Measurements from ENCODE around the gene PRDM16.

PRDM16 gene

DNA sequence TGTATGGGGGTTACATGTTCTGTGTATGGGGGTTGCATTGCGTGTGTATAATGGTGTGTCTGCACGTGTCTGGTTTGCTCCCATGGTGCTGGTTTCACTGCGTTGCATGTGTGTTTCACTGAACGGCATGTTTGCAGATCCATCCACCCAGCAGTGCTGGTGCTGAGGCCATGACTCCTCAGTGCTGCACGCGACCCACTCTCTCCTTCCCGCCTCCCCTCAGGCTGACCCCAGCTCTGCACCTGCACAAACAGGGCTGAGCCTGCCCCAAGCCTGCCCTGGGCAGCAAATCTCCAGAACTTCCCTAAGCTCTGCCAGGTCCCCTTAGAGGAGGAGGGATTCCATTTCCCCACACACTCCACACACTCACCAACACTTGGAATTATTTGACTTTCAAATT lies 29.0 kb upstream of the PRDM16 start:
- no peak overlapping the region for H3K9ac ChIP-seq (ENCODE audit: low read depth, low read length)
- no peaks in the 10 kb centered on the region; the same call in 1 of the 2 replicates for H3K9me3 ChIP-seq (ENCODE audit: control insufficient read depth, insufficient read depth, low read length)
- no peaks in the 10 kb centered on the region for H3K27me3 ChIP-seq (ENCODE audit: control insufficient read depth, insufficient read depth, low read length)
- no peaks in the 10 kb centered on the region for H3K4me1 ChIP-seq (ENCODE audit: control insufficient read depth, insufficient read depth, low read length)
- no peaks in the 10 kb centered on the region for H3K36me3 ChIP-seq (ENCODE audit: control insufficient read depth, insufficient read depth, low read length)
- H3K4me3 ChIP-seq (ENCODE audit: low read depth, low read length) = no peak overlapping the region
- no peak overlapping the region for H3K27ac ChIP-seq (ENCODE audit: low read depth, low read length)

DNA sequence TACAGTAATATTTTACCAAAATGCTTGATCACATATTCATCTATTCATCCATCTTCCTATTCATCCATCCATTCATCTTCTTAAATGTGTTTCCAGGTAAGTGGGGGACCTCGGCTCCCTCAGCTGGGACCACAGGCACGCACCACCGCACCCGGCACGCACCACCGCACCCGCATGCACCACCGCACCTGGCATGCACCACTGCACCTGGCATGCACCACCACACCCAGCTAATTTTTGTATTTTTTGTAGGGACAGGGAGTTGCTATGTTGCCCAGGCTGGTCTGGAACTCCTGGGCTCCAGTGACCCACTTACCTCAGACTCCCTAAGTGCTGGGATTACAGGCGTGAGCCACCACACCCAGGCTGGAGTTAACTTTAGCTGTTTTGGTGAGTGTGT lies 26.5 kb upstream of the PRDM16 start:
- no peaks in the 10 kb centered on the region for H3K36me3 ChIP-seq (ENCODE audit: control insufficient read depth, insufficient read depth, low read length)
- no peaks in the 10 kb centered on the region for H3K27me3 ChIP-seq (ENCODE audit: control insufficient read depth, insufficient read depth, low read length)
- H3K4me3 ChIP-seq (ENCODE audit: low read depth, low read length) = no peak overlapping the region
- H3K27ac ChIP-seq (ENCODE audit: low read depth, low read length) = no peak overlapping the region
- H3K9me3 ChIP-seq (ENCODE audit: control insufficient read depth, insufficient read depth, low read length) = no peaks in the 10 kb centered on the region; the same call in 1 of the 2 replicates
- no peak overlapping the region for H3K9ac ChIP-seq (ENCODE audit: low read depth, low read length)
- H3K4me1 ChIP-seq (ENCODE audit: control insufficient read depth, insufficient read depth, low read length) = no peaks in the 10 kb centered on the region

- H3K36me3 ChIP-seq (ENCODE audit: control insufficient read depth, insufficient read depth, low read length) = no peaks in the 10 kb centered on the region
- H3K9me3 ChIP-seq (ENCODE audit: control insufficient read depth, insufficient read depth, low read length) = no peaks in the 10 kb centered on the region
- H3K27me3 ChIP-seq (ENCODE audit: control insufficient read depth, insufficient read depth, low read length) = no peaks in the 10 kb centered on the region
- no peak overlapping the region for H3K4me3 ChIP-seq (ENCODE audit: low read depth, low read length)
- H3K4me1 ChIP-seq (ENCODE audit: control insufficient read depth, insufficient read depth, low read length) = no peaks in the 10 kb centered on the region
- H3K9ac ChIP-seq (ENCODE audit: low read depth, low read length) = no peak overlapping the region
- H3K27ac ChIP-seq (ENCODE audit: low read depth, low read length) = no peak overlapping the region
Measured at GRCh38 chr1:3049164-3049563, 19.8 kb upstream of the PRDM16 start.

- Histone ChIP-seq H3K36me3 (ENCODE audit: control insufficient read depth, insufficient read depth, low read length) (no peaks in the 10 kb centered on the region), H3K9me3 (ENCODE audit: control insufficient read depth, insufficient read depth, low read length) (no peaks in the 10 kb centered on the region), H3K27me3 (ENCODE audit: control insufficient read depth, insufficient read depth, low read length) (no peaks in the 10 kb centered on the region), H3K27ac (ENCODE audit: low read depth, low read length) (no peak overlapping the region), H3K9ac (ENCODE audit: low read depth, low read length) (no peak overlapping the region), H3K4me1 (ENCODE audit: control insufficient read depth, insufficient read depth, low read length) (no peaks in the 10 kb centered on the region), H3K4me3 (ENCODE audit: low read depth, low read length) (no peak overlapping the region)
Measured at GRCh38 chr1:3049905-3050304, 19.1 kb upstream of the PRDM16 start.

DNA sequence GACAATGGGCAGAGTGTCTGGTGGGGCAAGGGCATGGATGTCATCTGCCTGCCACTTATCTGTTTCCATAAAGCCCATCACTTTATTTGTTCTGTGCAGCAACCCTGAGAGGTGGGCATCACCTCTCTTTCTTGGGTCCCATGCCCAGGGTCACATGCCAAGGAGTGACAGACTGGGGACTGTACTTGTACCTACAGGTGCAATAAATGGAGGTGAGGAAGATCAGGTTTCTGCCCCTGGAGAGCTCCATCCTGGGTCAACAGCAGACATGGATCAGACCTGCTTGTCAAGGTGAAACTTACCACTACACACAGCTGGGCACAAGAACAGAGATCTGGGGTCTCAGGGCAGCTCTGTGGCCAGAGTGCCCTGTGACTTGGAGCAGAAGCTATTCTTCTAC lies 18.4 kb upstream of the PRDM16 start:
- no peak overlapping the region for H3K9ac ChIP-seq (ENCODE audit: low read depth, low read length)
- H3K27ac ChIP-seq (ENCODE audit: low read depth, low read length) = no peak overlapping the region
- no peak overlapping the region for H3K4me3 ChIP-seq (ENCODE audit: low read depth, low read length)
- H3K4me1 ChIP-seq (ENCODE audit: control insufficient read depth, insufficient read depth, low read length) = no peaks in the 10 kb centered on the region
- H3K36me3 ChIP-seq (ENCODE audit: control insufficient read depth, insufficient read depth, low read length) = no peaks in the 10 kb centered on the region
- no peaks in the 10 kb centered on the region for H3K9me3 ChIP-seq (ENCODE audit: control insufficient read depth, insufficient read depth, low read length)
- H3K27me3 ChIP-seq (ENCODE audit: control insufficient read depth, insufficient read depth, low read length) = no peaks in the 10 kb centered on the region

GRCh38 chr1:3051270-3052268 lies 17.4 kb upstream of the PRDM16 start:
- Histone ChIP-seq H3K9me3 (ENCODE audit: control insufficient read depth, insufficient read depth, low read length) (no peaks in the 10 kb centered on the region), H3K27me3 (ENCODE audit: control insufficient read depth, insufficient read depth, low read length) (no peaks in the 10 kb centered on the region), H3K27ac (ENCODE audit: low read depth, low read length) (no peak overlapping the region), H3K4me1 (ENCODE audit: control insufficient read depth, insufficient read depth, low read length) (no peaks in the 10 kb centered on the region), H3K36me3 (ENCODE audit: control insufficient read depth, insufficient read depth, low read length) (no peaks in the 10 kb centered on the region), H3K4me3 (ENCODE audit: low read depth, low read length) (no peak overlapping the region), H3K9ac (ENCODE audit: low read depth, low read length) (no peak overlapping the region)

GRCh38 chr1:3052501-3052900 lies 16.5 kb upstream of the PRDM16 start:
- Histone ChIP-seq H3K4me3 (ENCODE audit: low read depth, low read length) (no peak overlapping the region), H3K36me3 (ENCODE audit: control insufficient read depth, insufficient read depth, low read length) (no peaks in the 10 kb centered on the region), H3K9me3 (ENCODE audit: control insufficient read depth, insufficient read depth, low read length) (no peaks in the 10 kb centered on the region), H3K9ac (ENCODE audit: low read depth, low read length) (no peak overlapping the region), H3K27me3 (ENCODE audit: control insufficient read depth, insufficient read depth, low read length) (peaks cover 4% of the 10 kb centered on the region; the same call in 1 of the 2 replicates), H3K27ac (ENCODE audit: low read depth, low read length) (no peak overlapping the region), H3K4me1 (ENCODE audit: control insufficient read depth, insufficient read depth, low read length) (no peaks in the 10 kb centered on the region)

DNA sequence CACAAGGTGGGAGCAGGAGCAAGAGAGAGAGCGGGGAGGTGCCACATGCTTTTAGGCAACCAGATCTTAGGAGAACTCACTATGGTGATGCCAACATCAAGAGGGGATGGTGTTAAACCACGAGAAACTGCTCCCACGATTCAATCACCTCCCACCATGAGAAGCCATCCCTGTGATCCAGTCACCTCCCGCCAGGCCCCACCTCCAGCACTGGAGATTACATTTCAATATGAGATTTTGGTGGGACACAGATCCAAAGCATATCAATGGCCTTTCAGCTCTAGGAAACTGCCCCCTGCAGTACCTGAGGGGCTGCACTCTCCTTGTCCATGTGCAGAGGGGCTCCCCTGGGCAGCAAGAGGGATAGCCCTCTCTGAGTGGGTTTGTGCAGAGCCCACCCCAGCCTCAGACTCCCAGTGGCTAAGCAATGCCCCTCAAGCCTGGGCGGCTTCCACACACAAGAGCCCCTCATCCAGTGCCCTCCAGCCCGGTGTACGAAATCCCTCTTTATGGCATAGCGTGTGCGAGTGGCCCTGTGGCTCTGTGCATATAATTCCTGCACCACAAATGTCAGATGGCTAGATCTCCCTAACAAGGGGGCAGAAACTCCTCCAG lies 15.5 kb upstream of the PRDM16 start:
- H3K4me3 ChIP-seq (ENCODE audit: low read depth, low read length) = no peak overlapping the region
- no peaks in the 10 kb centered on the region for H3K9me3 ChIP-seq (ENCODE audit: control insufficient read depth, insufficient read depth, low read length)
- H3K36me3 ChIP-seq (ENCODE audit: control insufficient read depth, insufficient read depth, low read length) = no peaks in the 10 kb centered on the region
- H3K27ac ChIP-seq (ENCODE audit: low read depth, low read length) = no peak overlapping the region
- no peak overlapping the region for H3K9ac ChIP-seq (ENCODE audit: low read depth, low read length)
- H3K27me3 ChIP-seq (ENCODE audit: control insufficient read depth, insufficient read depth, low read length) = peaks cover 13% of the 10 kb centered on the region
- no peaks in the 10 kb centered on the region for H3K4me1 ChIP-seq (ENCODE audit: control insufficient read depth, insufficient read depth, low read length)

GRCh38 chr1:3053986-3054385 lies 15.0 kb upstream of the PRDM16 start:
- Histone ChIP-seq H3K9ac (ENCODE audit: low read depth, low read length) (no peak overlapping the region), H3K36me3 (ENCODE audit: control insufficient read depth, insufficient read depth, low read length) (no peaks in the 10 kb centered on the region), H3K9me3 (ENCODE audit: control insufficient read depth, insufficient read depth, low read length) (no peaks in the 10 kb centered on the region), H3K4me3 (ENCODE audit: low read depth, low read length) (no peak overlapping the region), H3K4me1 (ENCODE audit: control insufficient read depth, insufficient read depth, low read length) (no peaks in the 10 kb centered on the region), H3K27me3 (ENCODE audit: control insufficient read depth, insufficient read depth, low read length) (peaks cover 14% of the 10 kb centered on the region), H3K27ac (ENCODE audit: low read depth, low read length) (no peak overlapping the region)

DNA sequence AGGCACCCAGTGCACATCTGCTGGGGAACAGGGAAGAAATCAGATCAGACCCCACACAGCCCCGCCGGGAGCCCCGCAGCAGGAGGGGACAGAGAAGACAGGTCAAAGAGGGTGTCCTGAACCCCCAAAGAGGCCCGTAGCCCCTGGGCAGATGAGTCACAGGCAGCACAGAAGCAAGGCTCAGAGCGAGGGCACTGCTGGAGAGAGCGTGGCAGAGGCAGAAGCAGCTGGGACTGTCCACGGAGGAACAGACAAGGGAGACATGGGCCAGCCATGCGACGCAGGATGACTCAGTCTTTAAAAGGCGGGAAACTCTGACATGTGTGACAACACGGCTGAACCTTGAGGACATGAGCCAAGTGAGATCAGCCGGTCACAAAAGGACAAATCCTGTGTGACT lies 14.5 kb upstream of the PRDM16 start:
- H3K9me3 ChIP-seq (ENCODE audit: control insufficient read depth, insufficient read depth, low read length) = no peaks in the 10 kb centered on the region
- no peaks in the 10 kb centered on the region for H3K4me1 ChIP-seq (ENCODE audit: control insufficient read depth, insufficient read depth, low read length)
- H3K27me3 ChIP-seq (ENCODE audit: control insufficient read depth, insufficient read depth, low read length) = peaks cover 14% of the 10 kb centered on the region
- no peak overlapping the region for H3K4me3 ChIP-seq (ENCODE audit: low read depth, low read length)
- H3K36me3 ChIP-seq (ENCODE audit: control insufficient read depth, insufficient read depth, low read length) = no peaks in the 10 kb centered on the region
- no peak overlapping the region for H3K9ac ChIP-seq (ENCODE audit: low read depth, low read length)
- no peak overlapping the region for H3K27ac ChIP-seq (ENCODE audit: low read depth, low read length)

DNA sequence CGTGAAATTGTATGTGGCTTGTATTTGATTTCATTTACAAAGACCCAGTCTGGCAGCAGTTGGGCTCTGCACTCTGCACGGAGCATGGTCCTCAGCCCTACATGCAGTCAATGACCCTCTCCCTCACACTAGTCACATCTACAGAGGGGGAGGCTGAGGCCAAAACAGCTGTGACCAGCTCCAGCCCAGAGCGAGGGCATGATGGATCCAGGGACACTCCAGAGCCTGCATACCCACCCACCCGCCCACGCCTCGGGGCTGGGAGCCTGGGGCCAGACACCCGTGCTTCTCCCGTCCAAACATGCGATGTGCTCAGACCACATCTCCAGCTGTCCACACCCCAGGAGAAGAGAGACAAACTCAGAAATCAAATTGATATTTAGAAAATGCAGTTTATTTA lies 14.0 kb upstream of the PRDM16 start:
- no peaks in the 10 kb centered on the region for H3K4me1 ChIP-seq (ENCODE audit: control insufficient read depth, insufficient read depth, low read length)
- H3K9ac ChIP-seq (ENCODE audit: low read depth, low read length) = no peak overlapping the region
- peaks cover 16% of the 10 kb centered on the region for H3K27me3 ChIP-seq (ENCODE audit: control insufficient read depth, insufficient read depth, low read length)
- no peaks in the 10 kb centered on the region for H3K9me3 ChIP-seq (ENCODE audit: control insufficient read depth, insufficient read depth, low read length)
- no peak overlapping the region for H3K27ac ChIP-seq (ENCODE audit: low read depth, low read length)
- H3K4me3 ChIP-seq (ENCODE audit: low read depth, low read length) = no peak overlapping the region
- no peaks in the 10 kb centered on the region for H3K36me3 ChIP-seq (ENCODE audit: control insufficient read depth, insufficient read depth, low read length)
